Measurements from ENCODE around the gene MOSMO. TPM values are rescaled to one million over a fixed set of nuclear protein-coding genes. Genes with fewer than 3 reads are reported as not detected.

The MOSMO gene
- total and polyA plus RNA-seq, 2 of the 13 experiments (the other 11 are each of a cell fraction or from before 2014, with no cell fraction given), result 26.7 to 32.6 TPM

DNA sequence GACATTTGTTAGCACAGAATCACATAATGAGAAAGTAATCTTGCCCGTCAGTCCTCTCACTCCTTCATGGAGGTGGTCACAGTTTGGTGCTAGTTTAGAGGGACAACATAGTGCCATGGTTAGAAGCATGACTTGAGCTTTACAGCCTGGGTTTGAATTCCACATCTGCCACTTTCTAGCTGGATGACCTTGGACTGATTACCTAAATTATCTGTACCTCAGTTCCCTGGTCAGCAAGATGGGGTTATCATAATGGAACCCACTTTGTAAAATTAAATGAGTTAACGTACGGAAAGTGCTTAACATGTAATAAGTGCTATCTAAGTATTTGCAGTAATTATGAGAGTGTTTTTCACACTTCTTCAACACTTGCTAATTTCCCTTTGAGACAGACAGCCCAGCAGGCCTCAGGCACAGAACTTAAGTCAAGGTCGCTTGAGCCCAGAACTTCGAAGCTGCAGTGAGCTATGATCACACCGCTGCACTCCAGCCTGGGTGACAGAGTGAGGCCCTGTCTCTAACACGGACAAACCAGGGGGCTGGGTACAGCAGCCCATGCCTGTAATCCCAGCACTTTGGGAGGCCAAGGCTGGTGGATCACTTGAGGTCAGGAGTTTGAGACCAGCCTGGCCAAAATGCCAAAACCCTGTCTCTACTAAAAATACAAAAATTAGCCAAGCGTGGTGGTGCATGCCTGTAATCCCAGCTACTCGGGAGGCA lies 91.5 kb downstream of the MOSMO start (continued):
- TF ChIP-seq, protein P1, sequence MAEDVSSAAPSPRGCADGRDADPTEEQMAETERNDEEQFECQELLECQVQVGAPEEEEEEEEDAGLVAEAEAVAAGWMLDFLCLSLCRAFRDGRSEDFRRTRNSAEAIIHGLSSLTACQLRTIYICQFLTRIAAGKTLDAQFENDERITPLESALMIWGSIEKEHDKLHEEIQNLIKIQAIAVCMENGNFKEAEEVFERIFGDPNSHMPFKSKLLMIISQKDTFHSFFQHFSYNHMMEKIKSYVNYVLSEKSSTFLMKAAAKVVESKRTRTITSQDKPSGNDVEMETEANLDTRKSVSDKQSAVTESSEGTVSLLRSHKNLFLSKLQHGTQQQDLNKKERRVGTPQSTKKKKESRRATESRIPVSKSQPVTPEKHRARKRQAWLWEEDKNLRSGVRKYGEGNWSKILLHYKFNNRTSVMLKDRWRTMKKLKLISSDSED (CRISPR knock-in tag; IDR thresholded peaks at IDR 0.05), result no peak
- TF ChIP-seq, protein P2, sequence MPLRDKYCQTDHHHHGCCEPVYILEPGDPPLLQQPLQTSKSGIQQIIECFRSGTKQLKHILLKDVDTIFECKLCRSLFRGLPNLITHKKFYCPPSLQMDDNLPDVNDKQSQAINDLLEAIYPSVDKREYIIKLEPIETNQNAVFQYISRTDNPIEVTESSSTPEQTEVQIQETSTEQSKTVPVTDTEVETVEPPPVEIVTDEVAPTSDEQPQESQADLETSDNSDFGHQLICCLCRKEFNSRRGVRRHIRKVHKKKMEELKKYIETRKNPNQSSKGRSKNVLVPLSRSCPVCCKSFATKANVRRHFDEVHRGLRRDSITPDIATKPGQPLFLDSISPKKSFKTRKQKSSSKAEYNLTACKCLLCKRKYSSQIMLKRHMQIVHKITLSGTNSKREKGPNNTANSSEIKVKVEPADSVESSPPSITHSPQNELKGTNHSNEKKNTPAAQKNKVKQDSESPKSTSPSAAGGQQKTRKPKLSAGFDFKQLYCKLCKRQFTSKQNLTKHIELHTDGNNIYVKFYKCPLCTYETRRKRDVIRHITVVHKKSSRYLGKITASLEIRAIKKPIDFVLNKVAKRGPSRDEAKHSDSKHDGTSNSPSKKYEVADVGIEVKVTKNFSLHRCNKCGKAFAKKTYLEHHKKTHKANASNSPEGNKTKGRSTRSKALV (CRISPR knock-in tag; IDR thresholded peaks at IDR 0.05), result no peak
- TF ChIP-seq REL (CRISPR knock-in tag; conservative IDR thresholded peaks at IDR 0.05) (no peak), ZNF207 (IDR thresholded peaks at IDR 0.05; ENCODE audit: borderline replicate concordance) (no peak), PHF5A (CRISPR knock-in tag; IDR thresholded peaks at IDR 0.05; ENCODE audit: low read depth, unreplicated experiment) (no peak), ZNF501 (CRISPR knock-in tag; IDR thresholded peaks at IDR 0.05) (peak; percentile 50; the same call in 1 of the 2 replicates), GZF1 (CRISPR knock-in tag; IDR thresholded peaks at IDR 0.05) (no peak), CENPX (CRISPR knock-in tag; IDR thresholded peaks at IDR 0.05) (no peak), IRF2 (CRISPR knock-in tag; IDR thresholded peaks at IDR 0.05) (no peak; the same call in 1 of the 2 replicates), MAFF (IDR thresholded peaks at IDR 0.05; ENCODE audit: low read depth, low read length) (no peak), NR2C2 (CRISPR knock-in tag; IDR thresholded peaks at IDR 0.05; ENCODE audit: borderline replicate concordance) (no peak), TBL1XR1 (IDR thresholded peaks at IDR 0.05; ENCODE audit: borderline replicate concordance, low read length, partially characterized antibody) (no peak), GABPA (IDR thresholded peaks at IDR 0.05; ENCODE audit: low read depth, low read length) (no peak), GABPA (CRISPR knock-in tag; IDR thresholded peaks at IDR 0.05; ENCODE audit: low read depth) (no peak), ZNF781 (CRISPR knock-in tag; IDR thresholded peaks at IDR 0.05; ENCODE audit: borderline replicate concordance, not compliant biosample characterization) (no peak), RARA (CRISPR knock-in tag; IDR thresholded peaks at IDR 0.05) (no peak)
- TF ChIP-seq, protein P3, sequence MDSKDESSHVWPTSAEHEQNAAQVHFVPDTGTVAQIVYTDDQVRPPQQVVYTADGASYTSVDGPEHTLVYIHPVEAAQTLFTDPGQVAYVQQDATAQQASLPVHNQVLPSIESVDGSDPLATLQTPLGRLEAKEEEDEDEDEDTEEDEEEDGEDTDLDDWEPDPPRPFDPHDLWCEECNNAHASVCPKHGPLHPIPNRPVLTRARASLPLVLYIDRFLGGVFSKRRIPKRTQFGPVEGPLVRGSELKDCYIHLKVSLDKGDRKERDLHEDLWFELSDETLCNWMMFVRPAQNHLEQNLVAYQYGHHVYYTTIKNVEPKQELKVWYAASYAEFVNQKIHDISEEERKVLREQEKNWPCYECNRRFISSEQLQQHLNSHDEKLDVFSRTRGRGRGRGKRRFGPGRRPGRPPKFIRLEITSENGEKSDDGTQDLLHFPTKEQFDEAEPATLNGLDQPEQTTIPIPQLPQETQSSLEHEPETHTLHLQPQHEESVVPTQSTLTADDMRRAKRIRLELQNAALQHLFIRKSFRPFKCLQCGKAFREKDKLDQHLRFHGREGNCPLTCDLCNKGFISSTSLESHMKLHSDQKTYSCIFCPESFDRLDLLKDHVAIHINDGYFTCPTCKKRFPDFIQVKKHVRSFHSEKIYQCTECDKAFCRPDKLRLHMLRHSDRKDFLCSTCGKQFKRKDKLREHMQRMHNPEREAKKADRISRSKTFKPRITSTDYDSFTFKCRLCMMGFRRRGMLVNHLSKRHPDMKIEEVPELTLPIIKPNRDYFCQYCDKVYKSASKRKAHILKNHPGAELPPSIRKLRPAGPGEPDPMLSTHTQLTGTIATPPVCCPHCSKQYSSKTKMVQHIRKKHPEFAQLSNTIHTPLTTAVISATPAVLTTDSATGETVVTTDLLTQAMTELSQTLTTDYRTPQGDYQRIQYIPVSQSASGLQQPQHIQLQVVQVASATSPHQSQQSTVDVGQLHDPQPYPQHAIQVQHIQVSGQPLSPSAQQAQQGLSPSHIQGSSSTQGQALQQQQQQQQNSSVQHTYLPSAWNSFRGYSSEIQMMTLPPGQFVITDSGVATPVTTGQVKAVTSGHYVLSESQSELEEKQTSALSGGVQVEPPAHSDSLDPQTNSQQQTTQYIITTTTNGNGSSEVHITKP (CRISPR knock-in tag; IDR thresholded peaks at IDR 0.05; ENCODE audit: low read depth), result no peak
- TF ChIP-seq, protein P4, sequence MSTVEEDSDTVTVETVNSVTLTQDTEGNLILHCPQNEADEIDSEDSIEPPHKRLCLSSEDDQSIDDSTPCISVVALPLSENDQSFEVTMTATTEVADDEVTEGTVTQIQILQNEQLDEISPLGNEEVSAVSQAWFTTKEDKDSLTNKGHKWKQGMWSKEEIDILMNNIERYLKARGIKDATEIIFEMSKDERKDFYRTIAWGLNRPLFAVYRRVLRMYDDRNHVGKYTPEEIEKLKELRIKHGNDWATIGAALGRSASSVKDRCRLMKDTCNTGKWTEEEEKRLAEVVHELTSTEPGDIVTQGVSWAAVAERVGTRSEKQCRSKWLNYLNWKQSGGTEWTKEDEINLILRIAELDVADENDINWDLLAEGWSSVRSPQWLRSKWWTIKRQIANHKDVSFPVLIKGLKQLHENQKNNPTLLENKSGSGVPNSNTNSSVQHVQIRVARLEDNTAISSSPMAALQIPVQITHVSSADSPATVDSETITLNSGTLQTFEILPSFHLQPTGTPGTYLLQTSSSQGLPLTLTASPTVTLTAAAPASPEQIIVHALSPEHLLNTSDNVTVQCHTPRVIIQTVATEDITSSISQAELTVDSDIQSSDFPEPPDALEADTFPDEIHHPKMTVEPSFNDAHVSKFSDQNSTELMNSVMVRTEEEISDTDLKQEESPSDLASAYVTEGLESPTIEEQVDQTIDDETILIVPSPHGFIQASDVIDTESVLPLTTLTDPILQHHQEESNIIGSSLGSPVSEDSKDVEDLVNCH (CRISPR knock-in tag; IDR thresholded peaks at IDR 0.05), result no peak
- TF ChIP-seq, protein P5, sequence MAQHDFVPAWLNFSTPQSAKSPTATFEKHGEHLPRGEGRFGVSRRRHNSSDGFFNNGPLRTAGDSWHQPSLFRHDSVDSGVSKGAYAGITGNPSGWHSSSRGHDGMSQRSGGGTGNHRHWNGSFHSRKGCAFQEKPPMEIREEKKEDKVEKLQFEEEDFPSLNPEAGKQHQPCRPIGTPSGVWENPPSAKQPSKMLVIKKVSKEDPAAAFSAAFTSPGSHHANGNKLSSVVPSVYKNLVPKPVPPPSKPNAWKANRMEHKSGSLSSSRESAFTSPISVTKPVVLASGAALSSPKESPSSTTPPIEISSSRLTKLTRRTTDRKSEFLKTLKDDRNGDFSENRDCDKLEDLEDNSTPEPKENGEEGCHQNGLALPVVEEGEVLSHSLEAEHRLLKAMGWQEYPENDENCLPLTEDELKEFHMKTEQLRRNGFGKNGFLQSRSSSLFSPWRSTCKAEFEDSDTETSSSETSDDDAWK (CRISPR knock-in tag; IDR thresholded peaks at IDR 0.05), result no peak

Data from HepG2 (cell line).